GM10847 (cell line): Measurements from ENCODE around the gene ADAMTS3.

Experiments
- POLR2A ChIP-seq: IDR thresholded peaks from 2 replicates; pipeline ENCODE4 v1.6.1; 2011; ENCODE audit not compliant: insufficient read length; ENCODE audit errors: extremely low read depth

The ADAMTS3 gene

GRCh38 chr4:72243641-72244040, 325.4 kb downstream of the ADAMTS3 start:
- TF ChIP-seq POLR2A: no peak

DNA sequence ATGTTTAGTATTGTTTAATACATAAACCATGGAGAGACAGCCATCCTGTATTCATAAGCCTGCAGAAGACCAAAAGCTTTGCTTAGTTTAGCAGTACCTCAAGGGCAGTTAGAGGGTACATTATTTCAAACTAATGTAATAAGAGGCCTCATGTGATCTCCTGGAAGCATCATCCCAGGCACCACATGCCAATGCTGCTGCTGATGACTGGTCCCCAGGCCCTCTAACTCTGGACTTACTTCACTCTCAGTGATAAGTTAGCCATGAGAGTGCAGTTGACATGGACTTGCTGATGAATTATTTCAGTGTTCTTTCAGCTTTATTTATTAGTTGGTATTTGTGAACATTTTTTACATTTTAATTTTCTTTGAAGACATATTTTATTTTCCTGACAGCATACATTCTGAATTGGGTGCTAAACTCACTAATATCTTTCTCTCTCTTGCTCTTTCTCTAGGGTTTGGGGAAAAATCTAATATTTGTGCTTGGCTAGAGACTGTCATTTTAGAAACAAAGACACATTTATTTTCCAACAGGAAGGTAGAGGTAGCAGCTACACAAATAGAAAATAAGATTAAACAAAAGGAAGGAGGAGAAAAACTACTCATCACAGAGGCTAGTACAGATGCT, 329.4 kb downstream of the ADAMTS3 start:
- TF ChIP-seq POLR2A: no peak
